Lower leg skin (tissue), 3 donors: ENCODE results near the gene PKDREJ.

Experiments
- POLR2A ChIP-seq, 2 donors: fragments of 450-650 bp; IDR thresholded peaks; one replicate each; pipeline ENCODE4 v1.6.1; 2016 to 2017; ENCODE audit warnings: antibody characterized with exemption in 2 of 2, mild to moderate bottlenecking in 1 of 2, moderate library complexity in 1 of 2
- TF ChIP-seq, protein P1 (sequence below), 3 donors: fragments of 450-650 bp; IDR thresholded peaks; one replicate each; pipeline ENCODE4 v1.5.1; 2016; ENCODE audit warnings: antibody characterized with exemption in 3 of 3, mild to moderate bottlenecking in 3 of 3, moderate library complexity in 2 of 3

DNA sequence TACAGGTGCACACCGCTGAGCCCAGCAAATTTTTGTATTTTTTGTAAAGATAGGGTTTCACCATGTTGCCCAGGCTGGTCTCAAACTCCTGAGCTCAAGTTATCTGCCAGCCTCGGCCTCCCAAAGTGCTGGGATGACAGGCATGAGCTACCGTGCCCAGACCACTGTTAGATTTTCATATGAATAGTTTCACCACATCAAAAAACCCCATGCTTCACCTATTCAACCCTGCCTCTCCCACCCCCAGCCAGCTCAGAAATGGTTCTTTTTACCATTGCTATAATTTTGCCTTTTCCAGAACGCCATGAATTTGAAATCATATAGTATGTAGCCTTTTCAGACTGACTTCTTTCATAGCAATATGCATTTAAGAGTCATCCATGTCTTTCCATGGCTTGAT is 50.9 kb downstream of the PKDREJ start:
- TF ChIP-seq, protein P1, sequence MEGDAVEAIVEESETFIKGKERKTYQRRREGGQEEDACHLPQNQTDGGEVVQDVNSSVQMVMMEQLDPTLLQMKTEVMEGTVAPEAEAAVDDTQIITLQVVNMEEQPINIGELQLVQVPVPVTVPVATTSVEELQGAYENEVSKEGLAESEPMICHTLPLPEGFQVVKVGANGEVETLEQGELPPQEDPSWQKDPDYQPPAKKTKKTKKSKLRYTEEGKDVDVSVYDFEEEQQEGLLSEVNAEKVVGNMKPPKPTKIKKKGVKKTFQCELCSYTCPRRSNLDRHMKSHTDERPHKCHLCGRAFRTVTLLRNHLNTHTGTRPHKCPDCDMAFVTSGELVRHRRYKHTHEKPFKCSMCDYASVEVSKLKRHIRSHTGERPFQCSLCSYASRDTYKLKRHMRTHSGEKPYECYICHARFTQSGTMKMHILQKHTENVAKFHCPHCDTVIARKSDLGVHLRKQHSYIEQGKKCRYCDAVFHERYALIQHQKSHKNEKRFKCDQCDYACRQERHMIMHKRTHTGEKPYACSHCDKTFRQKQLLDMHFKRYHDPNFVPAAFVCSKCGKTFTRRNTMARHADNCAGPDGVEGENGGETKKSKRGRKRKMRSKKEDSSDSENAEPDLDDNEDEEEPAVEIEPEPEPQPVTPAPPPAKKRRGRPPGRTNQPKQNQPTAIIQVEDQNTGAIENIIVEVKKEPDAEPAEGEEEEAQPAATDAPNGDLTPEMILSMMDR (IDR thresholded peaks at IDR 0.05) = no peak
- no peak for TF ChIP-seq POLR2A (IDR thresholded peaks at IDR 0.05)
